ENCODE measurements around the gene DENND1A.

- TF ChIP-seq GATA2 (IDR thresholded peaks at IDR 0.05; ENCODE audit: low read depth, low read length) (no peak), GATA3 (IDR thresholded peaks at IDR 0.05; ENCODE audit: low read depth, low read length) (no peak)
Observed at GRCh38 chr9:123450996-123451395, 478.9 kb downstream of the DENND1A start.

Measured in SH-SY5Y (cell line).